ENCODE measurements around the gene ARHGAP40. TPM values are rescaled to one million over a fixed set of nuclear protein-coding genes. Genes with fewer than 3 reads are reported as not detected.

ARHGAP40 gene
- total and polyA plus RNA-seq, 9 of the 15 experiments (the other 6 are each of a cell fraction or from before 2014, with no cell fraction given) = not detected

- WGBS (ENCODE audit: insufficient coverage, low coverage, missing lambda C conversion rate) = 5% methylated on average over 10 of the region's 10 CpGs
- H2AFZ ChIP-seq (ENCODE audit: low read depth, low read length) = no peak overlapping the region
- no peak overlapping the region for H3K4me2 ChIP-seq (ENCODE audit: insufficient read depth, low read length)
- H3K36me3 ChIP-seq (ENCODE audit: control insufficient read depth, insufficient read depth, low read length) = no peaks in the 10 kb centered on the region
- no peak overlapping the region for H3K4me3 ChIP-seq
- ChIA-PET POLR2A (interaction anchor here (0.7 kb wide), 1 partner anchor 340 kb away, joined by 4 read pairs; no protein-coding TSS in a partner anchor), CTCF (ENCODE audit: low intra/inter-chr PET ratio) (no interaction called here)
- peaks cover 0 to 3% of the 10 kb centered on the region in 2 experiments; a peak in 1 of 5 replicates for H3K4me1 ChIP-seq (replicated peaks in 1 of 2; ENCODE audit: control insufficient read depth in 2 of 2, insufficient read depth in 2 of 2, low read length in 2 of 2)
- DNase-seq (ENCODE audit: extremely low read depth in 1 of 4, low spot score in 3 of 4) (no peak), FAIRE-seq (no peak), ATAC-seq (peak; percentile 23; the same call in 2 of the 3 replicates)
- intact Hi-C loops (cut with micrococcal nuclease) = no loop called here
- no peaks in the 10 kb centered on the region for H3K9me3 ChIP-seq (replicated peaks; ENCODE audit: control insufficient read depth, insufficient read depth, low read depth, low read length)
- no peaks in the 10 kb centered on the region for H3K9me1 ChIP-seq (ENCODE audit: control insufficient read depth, insufficient read depth, low read length)
- H3K27ac ChIP-seq (ENCODE audit: extremely low read depth, low read depth, low read length) = no peak overlapping the region
- H3K79me2 ChIP-seq (ENCODE audit: control insufficient read depth, insufficient read depth, low read length) = no peaks in the 10 kb centered on the region
- in situ Hi-C loops (cut with MboI) = no loop called here
- BruUV-seq (replicated peaks) = no TSS peak
- no peaks in the 10 kb centered on the region for H4K20me1 ChIP-seq (replicated peaks; ENCODE audit: control insufficient read depth, insufficient read depth, low read length)
- peak overlapping the region in 1 of 2 experiments; percentile 7; a peak in 1 of 4 replicates for H3K9ac ChIP-seq (ENCODE audit: insufficient read depth in 1 of 2, low read depth in 2 of 2, low read length in 2 of 2)
- peaks cover 40 to 81% of the 10 kb centered on the region in 2 experiments for H3K27me3 ChIP-seq (ENCODE audit: control insufficient read depth in 2 of 2, insufficient read depth in 2 of 2, low read length in 2 of 2)
- TF ChIP-seq, protein P1, sequence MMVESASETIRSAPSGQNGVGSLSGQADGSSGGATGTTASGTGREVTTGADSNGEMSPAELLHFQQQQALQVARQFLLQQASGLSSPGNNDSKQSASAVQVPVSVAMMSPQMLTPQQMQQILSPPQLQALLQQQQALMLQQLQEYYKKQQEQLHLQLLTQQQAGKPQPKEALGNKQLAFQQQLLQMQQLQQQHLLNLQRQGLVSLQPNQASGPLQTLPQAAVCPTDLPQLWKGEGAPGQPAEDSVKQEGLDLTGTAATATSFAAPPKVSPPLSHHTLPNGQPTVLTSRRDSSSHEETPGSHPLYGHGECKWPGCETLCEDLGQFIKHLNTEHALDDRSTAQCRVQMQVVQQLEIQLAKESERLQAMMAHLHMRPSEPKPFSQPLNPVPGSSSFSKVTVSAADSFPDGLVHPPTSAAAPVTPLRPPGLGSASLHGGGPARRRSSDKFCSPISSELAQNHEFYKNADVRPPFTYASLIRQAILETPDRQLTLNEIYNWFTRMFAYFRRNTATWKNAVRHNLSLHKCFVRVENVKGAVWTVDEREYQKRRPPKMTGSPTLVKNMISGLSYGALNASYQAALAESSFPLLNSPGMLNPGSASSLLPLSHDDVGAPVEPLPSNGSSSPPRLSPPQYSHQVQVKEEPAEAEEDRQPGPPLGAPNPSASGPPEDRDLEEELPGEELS (CRISPR knock-in tag; IDR thresholded peaks at IDR 0.05; ENCODE audit: borderline replicate concordance) = no peak
- TF ChIP-seq MCM7 (IDR thresholded peaks at IDR 0.05) = no peak
- no peak for TF ChIP-seq FOXJ3 (CRISPR knock-in tag; IDR thresholded peaks at IDR 0.05)
- no peak for TF ChIP-seq ZNF347 (CRISPR knock-in tag; IDR thresholded peaks at IDR 0.05; ENCODE audit: low read depth)
- no peak for TF ChIP-seq ZNF75A (CRISPR knock-in tag; IDR thresholded peaks at IDR 0.05)
- TF ChIP-seq, protein P2, sequence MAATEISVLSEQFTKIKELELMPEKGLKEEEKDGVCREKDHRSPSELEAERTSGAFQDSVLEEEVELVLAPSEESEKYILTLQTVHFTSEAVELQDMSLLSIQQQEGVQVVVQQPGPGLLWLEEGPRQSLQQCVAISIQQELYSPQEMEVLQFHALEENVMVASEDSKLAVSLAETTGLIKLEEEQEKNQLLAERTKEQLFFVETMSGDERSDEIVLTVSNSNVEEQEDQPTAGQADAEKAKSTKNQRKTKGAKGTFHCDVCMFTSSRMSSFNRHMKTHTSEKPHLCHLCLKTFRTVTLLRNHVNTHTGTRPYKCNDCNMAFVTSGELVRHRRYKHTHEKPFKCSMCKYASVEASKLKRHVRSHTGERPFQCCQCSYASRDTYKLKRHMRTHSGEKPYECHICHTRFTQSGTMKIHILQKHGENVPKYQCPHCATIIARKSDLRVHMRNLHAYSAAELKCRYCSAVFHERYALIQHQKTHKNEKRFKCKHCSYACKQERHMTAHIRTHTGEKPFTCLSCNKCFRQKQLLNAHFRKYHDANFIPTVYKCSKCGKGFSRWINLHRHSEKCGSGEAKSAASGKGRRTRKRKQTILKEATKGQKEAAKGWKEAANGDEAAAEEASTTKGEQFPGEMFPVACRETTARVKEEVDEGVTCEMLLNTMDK (IDR thresholded peaks at IDR 0.05; ENCODE audit: borderline replicate concordance, insufficient read depth, low read depth, low read length, poor library complexity, severe bottlenecking) = no peak
- TF ChIP-seq, protein P3, sequence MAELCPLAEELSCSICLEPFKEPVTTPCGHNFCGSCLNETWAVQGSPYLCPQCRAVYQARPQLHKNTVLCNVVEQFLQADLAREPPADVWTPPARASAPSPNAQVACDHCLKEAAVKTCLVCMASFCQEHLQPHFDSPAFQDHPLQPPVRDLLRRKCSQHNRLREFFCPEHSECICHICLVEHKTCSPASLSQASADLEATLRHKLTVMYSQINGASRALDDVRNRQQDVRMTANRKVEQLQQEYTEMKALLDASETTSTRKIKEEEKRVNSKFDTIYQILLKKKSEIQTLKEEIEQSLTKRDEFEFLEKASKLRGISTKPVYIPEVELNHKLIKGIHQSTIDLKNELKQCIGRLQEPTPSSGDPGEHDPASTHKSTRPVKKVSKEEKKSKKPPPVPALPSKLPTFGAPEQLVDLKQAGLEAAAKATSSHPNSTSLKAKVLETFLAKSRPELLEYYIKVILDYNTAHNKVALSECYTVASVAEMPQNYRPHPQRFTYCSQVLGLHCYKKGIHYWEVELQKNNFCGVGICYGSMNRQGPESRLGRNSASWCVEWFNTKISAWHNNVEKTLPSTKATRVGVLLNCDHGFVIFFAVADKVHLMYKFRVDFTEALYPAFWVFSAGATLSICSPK (IDR thresholded peaks at IDR 0.05; ENCODE audit: borderline replicate concordance) = no peak
These were observed 16.0 kb upstream of the ARHGAP40 start for GRCh38 chr20:38585404-38586180.

Measured in K562 (cell line).